Endothelial cell of umbilical vein (primary cell): ENCODE measurements around the gene TRPV6. TPM values are rescaled to one million over a fixed set of nuclear protein-coding genes. Genes with fewer than 3 reads are reported as not detected.

Experiments used
- BruUV-seq: library from RNA; stranded (reverse); fragments of 400-500 nt; replicated peaks from 2 replicates; lab custom pipeline; 2021; lab: Mats Ljungman, UMichigan
- CTCF ChIA-PET: fragments of 300-600, 350-600 bp; sonication (Branson Sonifier 250); formaldehyde crosslinking; loops from one replicate; lab custom pipeline; 2021; ENCODE audit warnings: antibody characterized with exemption, inconsistent platforms; lab: Charles Lee
- POLR2A ChIA-PET: fragments of 300-600, 350-600 bp; sonication (Branson Sonifier 250); formaldehyde crosslinking; loops from one replicate; lab custom pipeline; 2021; ENCODE audit warnings: antibody characterized with exemption, inconsistent platforms; lab: Charles Lee
- DNase-seq: peaks from one replicate; pipeline ENCODE4 v3.0.0-alpha.2; 2011; ENCODE audit warnings: low read depth, low spot score
- FAIRE-seq: peaks from 2 replicates; lab custom pipeline; 2011; peaks lifted over from hg19 to GRCh38; lab: Jason Lieb, UNC
- H2AFZ ChIP-seq: 2 replicates; pipeline ENCODE4 v1.6.0; 2012; ENCODE audit warnings: low read depth, low read length, control low read depth, inconsistent platforms
- H3K27ac ChIP-seq: 2 replicates; pipeline ENCODE4 v1.5.1; 2011; ENCODE audit warnings: low read depth, mild to moderate bottlenecking, control low read depth, low read length, moderate library complexity; ENCODE audit not compliant: insufficient read depth
- H3K27me3 ChIP-seq, 2 experiments: 2 replicates each; pipeline versions ENCODE4 v1.6.0 to v1.6.1; 2011; ENCODE audit warnings: low read length in 2 of 2, mixed read lengths in 1 of 2; ENCODE audit not compliant: control insufficient read depth in 2 of 2, insufficient read depth in 2 of 2
- H3K36me3 ChIP-seq, 2 experiments: 2 replicates in 1 of 2; 3 replicates in 1 of 2; pipeline ENCODE4 v1.5.1; 2011; ENCODE audit warnings: low read length in 2 of 2, mild to moderate bottlenecking in 1 of 2, moderate library complexity in 1 of 2; ENCODE audit not compliant: control insufficient read depth in 2 of 2, insufficient read depth in 2 of 2; ENCODE audit errors: extremely low read depth in 1 of 2
- H3K4me1 ChIP-seq: 3 replicates; pipeline ENCODE4 v1.5.1; 2011; ENCODE audit warnings: mild to moderate bottlenecking, low read length; ENCODE audit not compliant: control insufficient read depth, insufficient read depth; ENCODE audit errors: extremely low read depth
- H3K4me2 ChIP-seq: 2 replicates; pipeline ENCODE4 v1.6.1; 2011; ENCODE audit warnings: low read length, control low read depth, mixed read lengths; ENCODE audit not compliant: insufficient read depth
- H3K4me3 ChIP-seq, 3 experiments: fragments of 200-600 bp in 1 of 3; sonication (generic), shearing (Covaris generic) in 1 of 3; replicated peaks in 1 of 3; 2 replicates each; pipeline ENCODE4 v1.5.1; 2011 to 2016; ENCODE audit warnings: control low read depth in 3 of 3, low read length in 3 of 3, mild to moderate bottlenecking in 2 of 3, inconsistent platforms in 1 of 3, low read depth in 1 of 3, moderate library complexity in 1 of 3; ENCODE audit not compliant: insufficient read depth in 1 of 3
- H3K79me2 ChIP-seq: 2 replicates; pipeline ENCODE4 v1.6.0; 2012; ENCODE audit warnings: low read length, inconsistent platforms; ENCODE audit not compliant: control insufficient read depth, insufficient read depth
- H3K9ac ChIP-seq: replicated peaks from 2 replicates; pipeline ENCODE3; 2011; ENCODE audit warnings: low read length, control low read depth; ENCODE audit not compliant: insufficient read depth; ENCODE audit errors: extremely low read depth
- H3K9me1 ChIP-seq: replicated peaks from 3 replicates; pipeline ENCODE4 v1.6.0; 2011; ENCODE audit warnings: mild to moderate bottlenecking, low read length; ENCODE audit not compliant: control insufficient read depth, insufficient read depth; ENCODE audit errors: extremely low read depth
- H3K9me3 ChIP-seq: replicated peaks from 2 replicates; pipeline ENCODE4 v1.5.1; 2012; ENCODE audit warnings: low read length, inconsistent platforms; ENCODE audit not compliant: control insufficient read depth, insufficient read depth
- H4K20me1 ChIP-seq: replicated peaks from 2 replicates; pipeline ENCODE3; 2011; ENCODE audit warnings: mild to moderate bottlenecking, low read length; ENCODE audit not compliant: control insufficient read depth, insufficient read depth; ENCODE audit errors: extremely low read depth
- CTCF ChIP-seq, 2 donors: IDR thresholded peaks; 1 replicate in 1 of 2; 2 replicates in 1 of 2; pipeline ENCODE4 v1.5.1; 2011; ENCODE audit warnings: low read length in 2 of 2, mild to moderate bottlenecking in 2 of 2, moderate library complexity in 2 of 2, control low read depth in 1 of 2, inconsistent platforms in 1 of 2, low read depth in 1 of 2; ENCODE audit not compliant: insufficient read depth in 1 of 2; ENCODE audit errors: extremely low read depth in 1 of 2
- EZH2 ChIP-seq: IDR thresholded peaks from 2 replicates; pipeline ENCODE4 v1.6.1; 2012; ENCODE audit warnings: borderline replicate concordance, low read depth, mild to moderate bottlenecking, moderate library complexity, low read length, inconsistent platforms; ENCODE audit not compliant: severe bottlenecking
- FOS ChIP-seq: IDR thresholded peaks from 2 replicates; pipeline ENCODE4 v1.6.1; 2011; ENCODE audit warnings: mild to moderate bottlenecking, low read length, moderate library complexity, borderline replicate concordance; ENCODE audit not compliant: insufficient read depth
- GATA2 ChIP-seq: IDR thresholded peaks from 2 replicates; pipeline ENCODE4 v1.7.0; 2011; ENCODE audit warnings: low read depth, mild to moderate bottlenecking, moderate library complexity, mixed read lengths, low read length; ENCODE audit not compliant: insufficient read length, insufficient read depth
- MAX ChIP-seq: IDR thresholded peaks from 2 replicates; pipeline ENCODE4 v1.6.1; 2011; ENCODE audit not compliant: insufficient read depth, insufficient read length
- MYC ChIP-seq: IDR thresholded peaks from one replicate; pipeline ENCODE4 v1.6.1; 2011; ENCODE audit warnings: mild to moderate bottlenecking, low read depth, low read length
- dilution Hi-C: fragments of 300-500 bp; cut with MboI; formaldehyde crosslinking; loops from one replicate; pipeline ENCODE4 v1.15.0; 2019; ENCODE audit warnings: low sequenced_read_pairs; ENCODE audit not compliant: extremely low pct_ligation_motif_present
- intact Hi-C: fragments of 100-400 bp; cut with micrococcal nuclease; formaldehyde crosslinking; loops from one replicate; pipeline ENCODE4 v1.10.0; 2022
- polyA plus RNA-seq, 4 experiments: library from polyadenylated mRNA; depleted of rRNA in 3 of 4; stranded (reverse) in 3 of 4; unstranded in 1 of 4; fragments of >200 nt; gene quantifications; 2 replicates each; pipeline versions ENCODE4 v1.2.1 to v1.2.3, GENCODE V29; 2011 to 2012; ENCODE audit warnings: missing spikeins in 1 of 4
- total RNA-seq: library from RNA; stranded (reverse); gene quantifications from 2 replicates; pipeline ENCODE4 v1.2.3, GENCODE V29; 2021

Gene TRPV6
- total and polyA plus RNA-seq, 2 donors (not counting 3 experiments of a cell fraction or from before 2014, with no cell fraction given) = not detected

- no peaks in the 10 kb centered on the region for H3K36me3 ChIP-seq
- intact Hi-C loops = loop anchor here (1.0 kb wide), 4 partner anchors 12 to 331 kb away; no protein-coding TSS in a partner anchor
- H3K79me2 ChIP-seq = no peaks in the 10 kb centered on the region
- H3K9me3 ChIP-seq = no peaks in the 10 kb centered on the region
- POLR2A ChIA-PET = no interaction called here
- no peak overlapping the region for H2AFZ ChIP-seq
- TF ChIP-seq CTCF (IDR thresholded peaks at IDR 0.05; ENCODE audit: extremely low read depth in 1 of 2, insufficient read depth in 1 of 2, low read depth in 1 of 2, low read length in 2 of 2) (peak; percentile 39 to 64), FOS (no peak), MYC (no peak), MAX (no peak), GATA2 (no peak), EZH2 (no peak)
- H3K4me3 ChIP-seq = no peak overlapping the region
- FAIRE-seq (peak; percentile 28), DNase-seq (peak; percentile 29)
- no peaks in the 10 kb centered on the region for H3K4me1 ChIP-seq
- no peaks in the 10 kb centered on the region for H4K20me1 ChIP-seq
- no peak overlapping the region for H3K4me2 ChIP-seq
- H3K9ac ChIP-seq = no peak overlapping the region
- CTCF ChIA-PET = interaction anchor here (0.6 to 3.5 kb wide), 14 partner anchors 11 to 388 kb away, joined by 3 to 35 read pairs (median 6); partner anchors contain the start of gene EPHB6
- no peaks in the 10 kb centered on the region for H3K27me3 ChIP-seq
- dilution Hi-C loops = no loop called here
- BruUV-seq = no TSS peak
- no peak overlapping the region for H3K27ac ChIP-seq
- H3K9me1 ChIP-seq = no peaks in the 10 kb centered on the region
Measured at GRCh38 chr7:142866361-142867096, 19.0 kb downstream of the TRPV6 start.
